ENCODE results near the gene SLC9A4.

DNA sequence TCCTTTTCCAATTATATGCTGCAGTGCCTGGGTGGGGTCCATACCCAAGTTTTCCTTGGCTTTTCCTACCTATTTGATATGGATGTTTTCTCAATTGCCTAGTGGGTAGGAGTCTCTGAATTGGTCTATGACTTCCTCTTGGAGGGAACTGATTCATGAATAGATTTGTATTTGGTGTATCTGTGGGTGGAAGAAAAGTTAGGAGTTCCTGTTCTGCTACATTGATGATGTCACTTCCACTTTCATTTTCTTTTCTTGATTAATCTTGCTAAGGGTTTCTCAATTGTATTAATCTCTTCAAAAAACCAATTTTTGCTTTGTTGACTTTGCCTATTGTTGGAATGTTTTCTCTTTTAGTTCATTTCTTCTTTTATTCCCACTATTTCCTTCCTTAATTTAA lies 108.9 kb downstream of the SLC9A4 start:
- no peak for TF ChIP-seq EZH2 (IDR thresholded peaks at IDR 0.05; ENCODE audit: low read length, missing control alignments)
- TF ChIP-seq, protein P1, sequence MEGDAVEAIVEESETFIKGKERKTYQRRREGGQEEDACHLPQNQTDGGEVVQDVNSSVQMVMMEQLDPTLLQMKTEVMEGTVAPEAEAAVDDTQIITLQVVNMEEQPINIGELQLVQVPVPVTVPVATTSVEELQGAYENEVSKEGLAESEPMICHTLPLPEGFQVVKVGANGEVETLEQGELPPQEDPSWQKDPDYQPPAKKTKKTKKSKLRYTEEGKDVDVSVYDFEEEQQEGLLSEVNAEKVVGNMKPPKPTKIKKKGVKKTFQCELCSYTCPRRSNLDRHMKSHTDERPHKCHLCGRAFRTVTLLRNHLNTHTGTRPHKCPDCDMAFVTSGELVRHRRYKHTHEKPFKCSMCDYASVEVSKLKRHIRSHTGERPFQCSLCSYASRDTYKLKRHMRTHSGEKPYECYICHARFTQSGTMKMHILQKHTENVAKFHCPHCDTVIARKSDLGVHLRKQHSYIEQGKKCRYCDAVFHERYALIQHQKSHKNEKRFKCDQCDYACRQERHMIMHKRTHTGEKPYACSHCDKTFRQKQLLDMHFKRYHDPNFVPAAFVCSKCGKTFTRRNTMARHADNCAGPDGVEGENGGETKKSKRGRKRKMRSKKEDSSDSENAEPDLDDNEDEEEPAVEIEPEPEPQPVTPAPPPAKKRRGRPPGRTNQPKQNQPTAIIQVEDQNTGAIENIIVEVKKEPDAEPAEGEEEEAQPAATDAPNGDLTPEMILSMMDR (conservative IDR thresholded peaks at IDR 0.05 in 1 of 2, IDR thresholded peaks at IDR 0.05 in 1 of 2; ENCODE audit: low read depth in 1 of 2, low read length in 2 of 2), result no peak

All from fibroblast of lung (primary cell).